ENCODE results near the gene ADARB2.

Gene ADARB2

DNA sequence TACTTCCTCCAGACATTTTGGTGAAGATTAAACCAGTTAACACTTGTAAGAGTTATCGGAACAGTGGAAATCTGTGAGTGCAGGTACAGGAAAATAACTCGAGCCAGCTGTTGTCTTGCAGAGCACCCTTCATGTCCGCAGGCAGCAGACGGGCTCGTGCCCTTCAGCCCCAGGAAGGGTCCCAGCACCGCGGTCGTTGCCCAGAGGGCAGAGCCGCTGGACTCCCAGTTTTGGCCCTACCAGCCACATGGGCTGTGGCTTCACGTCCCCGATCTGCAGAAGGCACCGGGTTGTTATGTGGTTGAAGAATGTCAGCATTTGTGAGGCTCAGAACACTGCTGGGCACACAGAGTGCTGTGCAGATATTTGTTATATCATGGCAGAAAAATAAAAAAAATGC is 7.2 kb upstream of the ADARB2 start:
- TF ChIP-seq, protein P1, sequence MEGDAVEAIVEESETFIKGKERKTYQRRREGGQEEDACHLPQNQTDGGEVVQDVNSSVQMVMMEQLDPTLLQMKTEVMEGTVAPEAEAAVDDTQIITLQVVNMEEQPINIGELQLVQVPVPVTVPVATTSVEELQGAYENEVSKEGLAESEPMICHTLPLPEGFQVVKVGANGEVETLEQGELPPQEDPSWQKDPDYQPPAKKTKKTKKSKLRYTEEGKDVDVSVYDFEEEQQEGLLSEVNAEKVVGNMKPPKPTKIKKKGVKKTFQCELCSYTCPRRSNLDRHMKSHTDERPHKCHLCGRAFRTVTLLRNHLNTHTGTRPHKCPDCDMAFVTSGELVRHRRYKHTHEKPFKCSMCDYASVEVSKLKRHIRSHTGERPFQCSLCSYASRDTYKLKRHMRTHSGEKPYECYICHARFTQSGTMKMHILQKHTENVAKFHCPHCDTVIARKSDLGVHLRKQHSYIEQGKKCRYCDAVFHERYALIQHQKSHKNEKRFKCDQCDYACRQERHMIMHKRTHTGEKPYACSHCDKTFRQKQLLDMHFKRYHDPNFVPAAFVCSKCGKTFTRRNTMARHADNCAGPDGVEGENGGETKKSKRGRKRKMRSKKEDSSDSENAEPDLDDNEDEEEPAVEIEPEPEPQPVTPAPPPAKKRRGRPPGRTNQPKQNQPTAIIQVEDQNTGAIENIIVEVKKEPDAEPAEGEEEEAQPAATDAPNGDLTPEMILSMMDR (IDR thresholded peaks at IDR 0.05; ENCODE audit: low read depth, low read length): no peak
- no peak for DNase-seq (ENCODE audit: extremely low read depth, low read depth)

DNA sequence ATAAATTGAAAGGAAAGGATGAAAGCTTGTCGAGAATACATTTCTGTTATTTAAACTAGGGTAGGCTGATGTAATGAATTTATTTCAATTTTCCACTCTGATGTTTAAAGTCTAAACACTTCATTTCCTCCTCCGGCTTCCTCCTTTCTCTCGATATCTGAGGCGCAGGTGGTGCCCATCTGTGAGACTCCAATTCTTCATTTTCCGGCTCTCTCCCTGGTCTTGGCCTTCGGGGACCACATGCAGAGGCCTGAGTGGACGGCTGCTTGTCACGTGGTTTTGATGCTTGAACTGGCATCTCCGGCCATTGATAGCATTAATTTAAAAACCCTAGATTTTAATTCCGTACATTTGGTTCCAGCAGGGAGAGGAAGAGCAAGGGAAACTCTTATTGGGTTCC is 5.8 kb upstream of the ADARB2 start:
- TF ChIP-seq, protein P1 (IDR thresholded peaks at IDR 0.05; ENCODE audit: low read depth, low read length): no peak
- DNase-seq (ENCODE audit: extremely low read depth, low read depth): no peak

DNA sequence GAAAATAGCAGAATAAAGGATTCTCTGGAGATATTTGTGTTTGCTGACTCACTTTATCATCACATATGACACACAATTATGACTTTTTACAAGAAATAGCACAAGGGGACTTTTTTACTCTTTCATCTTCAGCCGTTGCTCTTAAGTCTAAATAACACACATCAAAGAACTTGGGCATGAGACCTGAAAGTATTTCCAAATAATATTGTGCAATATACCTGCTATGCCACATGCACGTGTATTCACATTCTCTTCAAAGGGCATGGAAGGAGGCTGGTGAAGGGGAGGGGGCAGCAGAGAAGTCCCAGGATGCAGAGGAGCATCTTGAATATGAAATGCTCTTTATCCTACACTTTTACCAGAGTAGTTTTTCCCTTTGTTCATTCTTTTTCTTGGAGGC is 4.1 kb upstream of the ADARB2 start:
- TF ChIP-seq, protein P1 (IDR thresholded peaks at IDR 0.05; ENCODE audit: low read depth, low read length): no peak

DNA sequence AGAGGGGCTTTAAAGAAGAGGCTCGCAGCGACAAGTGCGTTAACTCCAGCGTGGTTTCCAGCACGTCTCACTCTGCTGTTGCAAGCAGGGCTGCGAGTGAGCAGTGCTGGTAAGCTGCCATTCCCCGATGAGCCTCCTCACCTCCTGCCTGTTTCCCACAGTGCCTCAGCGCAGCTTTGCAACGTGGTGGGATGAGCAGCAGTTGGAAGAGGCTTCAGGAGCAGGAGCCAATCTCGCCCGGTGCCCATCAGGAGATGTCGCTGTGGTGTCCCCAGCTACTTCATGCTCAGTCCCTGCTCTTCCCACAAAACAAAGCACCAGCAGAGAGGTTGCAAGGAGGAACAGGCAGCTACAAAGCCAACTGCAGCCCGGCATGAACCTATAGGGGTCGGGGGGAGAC is 2.4 kb upstream of the ADARB2 start:
- TF ChIP-seq, protein P1 (IDR thresholded peaks at IDR 0.05; ENCODE audit: low read depth, low read length): no peak
- no peak for DNase-seq (ENCODE audit: extremely low read depth, low read depth)

More for the DNA sequence above, 4.1 kb upstream of the ADARB2 start:
- DNase-seq (ENCODE audit: extremely low read depth, low read depth): no peak

DNA sequence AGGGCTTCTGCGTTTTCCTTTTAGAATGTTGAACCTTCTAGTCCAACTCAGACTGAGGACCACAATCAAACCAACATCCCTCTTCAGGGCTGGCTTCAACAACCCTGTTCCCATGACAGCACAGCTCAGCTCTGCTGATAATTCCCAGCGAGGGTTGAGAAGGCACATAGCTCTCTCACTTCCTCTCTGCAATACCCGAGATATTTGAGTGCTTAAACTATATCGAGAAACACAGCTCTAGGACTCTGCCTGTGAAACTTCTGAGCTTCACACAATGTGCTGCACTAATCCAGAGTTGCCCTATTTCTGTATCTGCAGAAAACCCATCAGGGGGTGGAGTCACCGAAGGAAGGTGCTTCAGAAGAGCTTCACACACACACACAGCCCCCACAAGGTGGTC is 1.6 kb upstream of the ADARB2 start:
- TF ChIP-seq, protein P1 (IDR thresholded peaks at IDR 0.05; ENCODE audit: low read depth, low read length): no peak
- DNase-seq (ENCODE audit: extremely low read depth, low read depth): no peak

DNA sequence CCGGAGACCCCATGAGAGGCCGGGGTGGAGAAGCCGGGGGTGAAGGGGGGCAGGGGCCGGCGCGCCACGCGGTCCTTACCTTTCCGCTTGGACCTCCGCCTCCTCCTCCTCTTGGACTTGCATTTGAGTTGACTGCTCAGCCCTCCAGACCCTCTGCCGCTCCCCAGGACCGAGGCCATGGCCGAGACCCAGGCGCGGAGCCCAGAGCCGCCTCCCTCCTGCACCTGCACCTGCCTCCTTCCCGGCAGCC is 428 bp downstream of the ADARB2 start:
- DNase-seq (ENCODE audit: extremely low read depth, low read depth): no peak
- TF ChIP-seq, protein P1 (IDR thresholded peaks at IDR 0.05; ENCODE audit: low read depth, low read length): no peak

DNA sequence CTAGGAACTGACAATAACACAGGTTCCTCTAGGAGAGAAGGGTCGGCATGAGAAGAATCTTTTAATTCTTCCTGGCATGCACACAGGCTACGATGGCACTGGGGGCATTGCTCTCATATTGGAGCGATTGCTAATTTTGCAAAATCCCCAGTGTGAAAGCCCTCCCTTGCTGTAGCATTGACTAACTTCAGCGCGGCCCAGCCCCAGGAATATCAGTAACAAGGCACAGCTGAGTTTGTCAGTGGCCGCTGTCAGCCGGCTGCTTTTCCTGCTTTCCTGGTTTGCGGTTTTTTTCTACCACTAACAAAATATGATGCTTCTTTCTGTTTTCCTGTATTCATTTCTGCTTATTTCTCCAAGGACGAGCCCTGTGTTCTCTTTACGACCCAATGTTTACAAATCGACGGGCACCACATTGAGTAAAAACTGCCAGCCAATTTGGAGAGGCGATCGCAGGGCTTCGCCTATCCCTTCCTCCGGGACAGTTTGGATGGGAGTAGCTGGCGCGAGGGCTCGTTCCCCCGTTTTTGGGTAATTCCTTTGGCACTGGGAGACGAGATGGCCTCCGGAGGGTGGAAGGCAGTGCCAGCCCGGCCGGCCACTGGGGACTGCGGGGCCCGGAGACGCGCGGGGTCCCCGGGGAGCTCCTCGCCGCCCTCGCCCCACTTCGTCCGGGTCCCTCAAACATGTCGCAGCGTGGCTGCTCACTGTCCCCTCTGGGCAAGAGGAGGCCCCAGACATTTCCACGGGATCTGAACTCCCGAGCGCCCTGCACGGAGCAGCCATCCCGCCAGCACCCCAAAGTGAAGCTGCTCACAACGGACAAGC is 967 bp downstream of the ADARB2 start:
- no peak for DNase-seq (ENCODE audit: extremely low read depth, low read depth)
- TF ChIP-seq, protein P1 (IDR thresholded peaks at IDR 0.05; ENCODE audit: low read depth, low read length): no peak
